GM18873 (cell line): Measurements from ENCODE around the gene TOR3A.
A peak's percentile ranks its signal among the peaks of the same experiment; 100 is the strongest.
"Not testable (repeated sequence)": the region's sequence is repeated elsewhere in the genome, so short reads cannot be mapped to it uniquely, and the experiment has no call there.

Source experiments
- ATAC-seq: cut with Tn5 transposase; IDR thresholded peaks from one replicate; pipeline ENCODE4 v1.9.1; 2021; ENCODE audit warnings: mild to moderate bottlenecking, moderate library complexity, moderate number of reproducible peaks; ENCODE audit not compliant: unreplicated experiment, low FRiP score

The TOR3A gene, protein sequence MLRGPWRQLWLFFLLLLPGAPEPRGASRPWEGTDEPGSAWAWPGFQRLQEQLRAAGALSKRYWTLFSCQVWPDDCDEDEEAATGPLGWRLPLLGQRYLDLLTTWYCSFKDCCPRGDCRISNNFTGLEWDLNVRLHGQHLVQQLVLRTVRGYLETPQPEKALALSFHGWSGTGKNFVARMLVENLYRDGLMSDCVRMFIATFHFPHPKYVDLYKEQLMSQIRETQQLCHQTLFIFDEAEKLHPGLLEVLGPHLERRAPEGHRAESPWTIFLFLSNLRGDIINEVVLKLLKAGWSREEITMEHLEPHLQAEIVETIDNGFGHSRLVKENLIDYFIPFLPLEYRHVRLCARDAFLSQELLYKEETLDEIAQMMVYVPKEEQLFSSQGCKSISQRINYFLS

DNA sequence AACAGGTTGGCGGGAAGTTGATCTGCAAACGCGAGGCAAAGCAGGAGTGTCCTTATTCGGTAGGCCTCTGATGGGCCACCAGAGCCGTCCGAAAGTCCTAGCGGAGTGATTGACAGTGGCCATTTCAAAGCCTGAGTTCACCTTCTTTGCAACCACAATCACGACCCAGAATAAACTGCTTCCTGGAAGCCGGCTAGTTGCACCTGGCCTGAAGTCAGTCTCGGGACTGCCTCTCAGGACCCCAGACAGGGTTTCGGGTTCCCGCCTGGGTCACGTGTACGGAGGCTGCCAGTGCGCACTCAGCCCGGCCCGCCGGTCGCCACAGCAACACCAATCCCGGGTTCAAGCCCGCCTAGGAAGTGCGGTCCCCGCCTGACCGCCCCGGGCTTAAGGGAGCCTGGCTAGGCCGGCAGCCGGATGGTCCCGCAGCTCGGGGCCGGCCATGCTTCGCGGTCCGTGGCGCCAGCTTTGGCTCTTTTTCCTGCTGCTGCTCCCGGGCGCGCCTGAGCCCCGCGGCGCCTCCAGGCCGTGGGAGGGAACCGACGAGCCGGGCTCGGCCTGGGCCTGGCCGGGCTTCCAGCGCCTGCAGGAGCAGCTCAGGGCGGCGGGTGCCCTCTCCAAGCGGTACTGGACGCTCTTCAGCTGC, at the start of gene TOR3A:
TOR3A (plus strand) TSS at position 384 of the 646 bp plus-strand sequence; CDS start at position 443, 59 bp downstream.
- peak; percentile 84 for ATAC-seq

DNA sequence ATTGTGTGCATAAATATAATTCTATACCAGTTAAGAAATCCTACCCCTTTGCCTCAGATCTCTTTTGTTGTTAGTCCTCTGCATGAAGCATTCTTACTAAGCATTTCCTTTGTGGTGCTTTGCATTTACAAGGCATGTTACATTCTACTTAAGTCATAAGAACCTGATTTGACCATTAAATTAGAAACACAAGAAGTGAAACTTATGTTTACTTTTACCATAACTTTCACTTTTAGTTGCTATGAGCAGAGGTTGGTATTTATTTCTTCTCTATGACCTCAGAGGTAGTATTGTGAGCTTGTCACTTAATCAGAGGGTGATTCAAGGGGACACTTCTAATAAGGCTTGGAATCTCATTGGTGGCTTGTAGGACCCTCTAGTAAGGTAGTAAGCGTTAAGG, 47.1 kb upstream of the TOR3A start:
- peak; percentile 58 for ATAC-seq

DNA sequence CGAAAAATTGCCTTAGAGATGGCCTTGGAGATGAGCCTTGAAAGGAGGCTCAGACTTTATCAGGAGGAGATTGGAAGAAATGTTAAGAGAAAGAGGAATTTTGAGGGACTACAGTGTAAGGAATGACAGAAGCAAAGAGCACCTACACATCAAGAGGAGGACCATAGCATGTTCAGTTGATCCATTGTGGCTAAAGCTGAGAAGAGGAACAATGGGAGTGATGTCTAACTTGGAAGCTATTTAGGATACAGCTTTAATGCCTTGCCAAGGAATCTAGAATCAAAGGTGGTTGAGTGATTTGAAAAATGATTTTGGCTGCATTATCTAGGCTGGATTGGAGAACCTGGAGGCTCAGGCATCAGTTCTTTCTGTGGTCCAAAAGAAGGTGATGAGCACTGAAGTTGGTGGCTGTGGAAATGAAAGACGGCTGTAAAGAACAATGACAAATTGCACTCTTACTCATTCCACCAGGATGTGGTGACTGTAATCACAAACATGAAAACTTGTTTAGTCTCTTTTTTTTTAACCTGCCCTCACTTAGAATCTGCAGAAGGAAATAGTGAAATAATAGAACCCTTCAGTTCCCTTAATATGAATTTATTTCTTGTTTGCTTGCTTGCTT, 44.9 kb upstream of the TOR3A start:
- no peak for ATAC-seq

DNA sequence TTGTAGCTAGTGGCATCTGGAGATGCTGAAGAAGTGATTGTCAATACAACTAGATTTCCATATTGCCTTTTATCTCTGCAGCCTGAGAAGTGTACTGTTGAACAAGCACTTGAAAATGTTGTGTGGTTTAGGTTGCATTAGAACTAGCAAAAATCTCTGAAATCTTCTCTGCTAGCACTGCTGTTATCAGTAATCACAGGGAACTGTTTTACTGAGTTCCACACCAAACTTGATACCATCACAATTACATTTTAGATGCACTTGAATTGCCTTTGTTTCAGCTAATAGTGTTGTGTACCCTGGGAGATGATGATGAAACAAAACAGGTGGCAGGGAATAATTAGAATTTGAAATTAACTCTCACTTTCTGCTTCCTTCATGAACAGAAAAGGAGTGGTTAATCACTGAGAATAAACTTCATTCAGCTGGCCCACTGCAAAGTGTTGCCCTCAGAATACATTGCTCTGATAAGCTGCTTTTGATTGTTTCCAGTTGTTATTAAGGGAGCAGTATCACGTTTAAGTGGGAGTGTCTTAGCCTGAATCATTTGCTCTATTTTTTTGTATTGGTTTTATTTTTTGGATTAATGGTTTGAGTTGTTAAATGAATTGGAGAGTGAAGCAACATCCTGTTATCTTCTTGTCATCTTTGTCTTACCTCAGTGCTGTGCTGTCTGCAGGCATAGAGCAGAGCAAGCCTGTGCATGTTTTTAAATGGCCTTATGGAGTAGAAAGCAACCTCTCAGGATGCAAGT, 43.2 kb upstream of the TOR3A start:
- no peak for ATAC-seq

DNA sequence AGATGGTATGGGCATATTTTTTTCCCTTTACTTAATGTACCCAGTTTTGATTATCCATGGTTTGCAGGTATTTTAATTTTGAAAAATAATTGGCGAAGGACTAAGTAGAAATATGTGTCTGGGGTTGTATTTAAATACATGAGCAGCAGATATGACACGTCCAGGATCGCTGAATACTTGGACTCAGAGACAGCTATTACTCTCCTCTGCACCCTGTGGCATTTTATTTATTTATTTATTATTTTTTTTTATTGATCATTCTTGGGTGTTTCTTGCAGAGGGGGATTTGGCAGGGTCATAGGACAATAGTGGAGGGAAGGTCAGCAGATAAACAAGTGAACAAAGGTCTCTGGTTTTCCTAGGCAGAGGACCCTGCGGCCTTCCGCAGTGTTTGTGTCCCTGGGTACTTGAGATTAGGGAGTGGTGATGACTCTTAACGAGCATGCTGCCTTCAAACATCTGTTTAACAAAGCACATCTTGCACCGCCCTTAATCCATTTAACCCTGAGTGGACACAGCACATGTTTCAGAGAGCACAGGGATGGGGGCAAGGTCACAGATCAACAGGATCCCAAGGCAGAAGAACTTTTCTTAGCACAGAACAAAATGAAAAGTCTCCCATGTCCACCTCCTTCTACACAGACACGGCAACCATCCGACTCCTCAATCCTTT, 42.2 kb upstream of the TOR3A start:
- not testable (repeated sequence) for ATAC-seq

DNA sequence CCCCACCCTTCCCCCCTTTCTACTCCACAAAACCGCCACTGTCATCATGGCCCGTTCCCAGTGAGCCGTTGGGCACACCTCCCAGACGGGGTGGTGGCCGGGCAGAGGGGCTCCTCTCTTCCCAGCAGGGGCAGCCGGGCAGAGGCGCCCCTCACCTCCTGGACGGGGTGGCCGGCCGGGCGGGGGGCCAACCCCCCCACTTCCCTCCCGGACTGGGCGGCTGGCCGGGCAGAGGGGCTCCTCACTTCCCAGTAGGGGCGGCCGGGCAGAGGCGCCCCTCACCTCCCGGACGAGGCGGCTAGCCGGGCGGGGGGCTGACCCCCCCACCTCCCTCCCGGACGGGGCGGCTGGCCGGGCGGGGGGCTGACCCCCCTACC, 41.7 kb upstream of the TOR3A start:
- ATAC-seq: not testable (repeated sequence)

DNA sequence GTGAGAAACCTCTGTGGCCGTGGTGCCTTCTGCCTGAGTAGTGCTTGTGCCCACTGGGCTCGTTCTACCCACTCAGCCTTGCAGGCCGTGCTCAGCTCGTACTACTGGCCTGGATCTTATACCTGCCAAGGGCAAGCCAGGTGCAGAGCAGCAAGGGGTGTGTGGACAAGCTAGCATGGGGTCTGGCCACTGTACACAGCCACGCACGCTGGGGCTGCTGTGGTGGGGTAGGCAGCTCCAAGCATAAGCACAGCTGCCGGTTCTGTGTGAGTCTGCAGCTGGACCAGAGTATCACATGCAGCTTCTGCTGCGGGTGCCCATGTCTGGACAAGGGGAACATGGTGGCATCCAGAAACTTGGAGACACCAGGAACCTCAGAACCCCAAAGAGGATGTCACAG, 39.8 kb upstream of the TOR3A start:
- ATAC-seq: no peak

DNA sequence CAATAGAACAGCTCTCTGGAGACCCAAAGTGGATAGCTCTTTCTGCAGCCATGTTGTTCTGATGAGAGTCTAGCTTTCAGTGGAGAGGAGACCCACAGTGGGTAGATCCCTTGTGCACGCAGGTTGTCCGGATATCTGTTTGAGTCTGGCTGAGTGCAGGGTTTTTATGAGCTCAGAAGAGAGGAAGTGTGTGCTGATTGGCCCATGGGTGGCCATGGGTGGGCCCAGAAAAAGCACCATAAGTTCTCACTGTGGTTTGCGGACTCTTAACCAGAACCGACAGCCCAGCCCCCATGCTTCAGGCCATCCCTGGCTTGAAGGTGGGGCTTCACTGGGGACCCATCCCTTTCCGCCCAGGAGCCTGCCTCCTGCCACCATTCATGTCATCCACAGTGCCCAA, 39.2 kb upstream of the TOR3A start:
- no peak for ATAC-seq

DNA sequence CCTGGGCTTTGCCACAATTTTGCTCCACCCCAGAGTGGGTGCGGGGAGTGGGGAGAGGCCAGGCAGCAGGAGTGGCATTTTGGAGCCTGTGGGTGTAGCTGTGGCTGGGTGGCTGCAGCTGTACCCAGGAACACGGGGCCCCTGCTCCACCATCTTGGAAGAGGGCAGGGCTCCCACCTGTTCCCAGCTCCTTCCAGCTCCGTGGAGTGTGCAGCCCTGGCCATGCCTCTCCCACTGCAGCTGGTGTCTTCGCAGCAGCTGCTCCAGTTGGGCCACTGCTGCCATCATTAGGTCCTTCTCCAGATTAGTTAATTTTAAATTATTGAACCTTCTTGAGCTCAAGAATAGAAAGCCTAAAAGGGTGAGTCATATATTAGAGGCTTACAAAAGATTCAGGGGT, 38.6 kb upstream of the TOR3A start:
- ATAC-seq: no peak

DNA sequence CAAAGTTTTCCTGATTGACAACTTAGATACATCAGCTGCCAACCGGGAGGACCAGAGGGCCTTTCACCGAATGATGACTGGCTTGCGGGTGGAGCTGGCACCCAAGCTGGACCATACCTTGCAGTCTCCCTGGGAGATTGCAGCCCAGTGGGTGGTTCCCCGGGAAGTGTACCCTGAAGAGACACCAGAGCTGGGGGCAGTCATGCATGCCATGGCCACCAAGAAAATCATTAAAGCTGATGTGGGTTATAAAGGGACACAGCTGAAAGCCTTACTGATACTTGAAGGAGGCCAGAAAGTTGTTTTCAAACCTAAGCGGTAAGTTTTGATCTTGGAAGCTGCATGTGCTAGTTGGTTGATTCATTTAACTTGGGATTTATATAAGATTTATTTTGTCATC, 38.0 kb upstream of the TOR3A start:
- no peak for ATAC-seq

DNA sequence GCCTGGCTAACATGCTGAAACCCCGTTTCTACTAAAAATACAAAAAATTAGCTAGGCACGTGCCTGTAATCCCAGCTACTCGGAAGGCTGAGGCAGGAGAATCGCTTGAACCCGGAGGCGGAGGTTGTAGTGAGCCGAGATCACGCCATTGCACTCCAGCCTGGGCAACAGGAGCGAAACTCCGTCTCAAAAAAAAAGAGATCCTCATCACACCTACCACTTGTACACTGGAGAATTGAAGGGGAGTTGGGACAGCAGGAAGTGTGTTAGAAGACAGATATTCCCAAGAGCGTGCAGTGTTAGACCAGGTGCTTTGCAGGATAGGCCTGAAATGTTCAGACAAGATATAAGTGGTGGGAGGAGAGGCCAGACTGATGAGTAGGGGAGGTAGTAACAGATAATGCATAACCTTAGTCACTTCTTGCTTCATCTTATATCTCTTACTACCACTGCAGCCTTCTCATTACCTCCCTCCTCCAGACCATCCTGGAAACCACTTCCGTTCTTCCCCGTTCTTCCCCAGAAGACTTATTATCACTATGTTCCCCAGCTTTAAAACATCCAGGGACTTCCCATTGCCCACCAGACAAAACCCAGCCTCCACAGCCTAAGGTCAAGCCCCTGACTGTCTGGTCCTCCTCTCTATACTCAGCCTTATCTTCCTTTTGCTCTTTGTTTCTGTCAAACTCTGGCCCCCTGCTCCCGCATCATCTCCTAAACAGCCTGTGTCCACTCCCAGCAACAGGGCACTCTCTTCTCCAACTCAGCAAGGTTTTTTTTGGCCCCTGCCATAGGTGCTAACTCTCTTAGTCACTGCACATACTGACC, 34.8 kb upstream of the TOR3A start:
- no peak for ATAC-seq

DNA sequence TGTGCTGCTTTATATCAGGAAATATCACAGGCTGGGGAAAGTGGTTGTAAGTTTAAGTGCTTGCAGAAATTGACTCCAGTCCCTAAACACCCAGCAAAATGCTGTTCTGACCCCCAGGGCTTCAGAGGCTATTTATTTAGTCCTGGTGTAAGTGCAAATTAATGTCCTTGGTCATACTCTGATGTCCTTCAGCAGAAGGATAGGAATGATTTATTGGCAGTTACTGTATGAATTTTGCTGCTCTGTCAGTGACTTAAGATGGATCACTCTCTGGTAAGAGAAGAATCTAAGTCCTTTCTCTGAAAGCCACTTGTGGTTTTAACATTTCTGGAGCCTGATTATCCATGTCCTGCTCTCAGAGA, 34.3 kb upstream of the TOR3A start:
- no peak for ATAC-seq

DNA sequence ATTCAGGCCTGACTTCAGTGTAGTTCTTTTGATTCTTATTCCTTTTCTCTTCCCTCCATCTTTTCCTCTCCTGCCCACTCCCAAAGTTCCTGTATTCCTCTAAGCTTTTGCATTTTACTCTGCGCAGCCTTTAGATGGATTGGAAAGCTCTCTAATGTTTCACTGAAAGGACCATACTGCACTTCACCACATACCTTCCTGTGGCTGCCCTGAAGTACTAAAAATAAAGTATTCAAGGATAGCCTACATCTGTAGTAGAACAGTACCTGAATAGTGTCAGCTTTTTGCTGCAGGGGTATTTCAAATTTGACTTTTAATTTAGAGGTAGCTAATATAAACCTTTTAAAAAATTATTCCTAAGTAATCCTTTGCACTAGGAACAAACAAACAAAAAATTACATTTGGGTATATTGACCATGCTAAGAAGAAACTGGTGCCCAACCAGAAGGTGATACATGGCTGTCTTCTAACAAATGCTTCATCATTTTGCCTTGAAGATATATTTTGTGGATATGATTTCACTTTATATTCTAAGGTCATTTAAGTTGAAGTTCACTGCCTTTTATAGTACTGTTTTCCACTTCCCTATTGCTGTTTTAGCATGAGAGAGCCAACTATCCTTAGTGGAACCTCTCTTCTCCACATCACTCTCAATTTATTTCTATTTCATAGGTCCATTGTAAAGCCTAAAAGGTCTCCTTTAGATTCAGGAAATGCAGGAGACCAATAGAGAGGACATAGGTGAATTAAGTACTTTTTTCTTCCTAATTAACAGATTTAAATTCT, 33.3 kb upstream of the TOR3A start:
- ATAC-seq: no peak

DNA sequence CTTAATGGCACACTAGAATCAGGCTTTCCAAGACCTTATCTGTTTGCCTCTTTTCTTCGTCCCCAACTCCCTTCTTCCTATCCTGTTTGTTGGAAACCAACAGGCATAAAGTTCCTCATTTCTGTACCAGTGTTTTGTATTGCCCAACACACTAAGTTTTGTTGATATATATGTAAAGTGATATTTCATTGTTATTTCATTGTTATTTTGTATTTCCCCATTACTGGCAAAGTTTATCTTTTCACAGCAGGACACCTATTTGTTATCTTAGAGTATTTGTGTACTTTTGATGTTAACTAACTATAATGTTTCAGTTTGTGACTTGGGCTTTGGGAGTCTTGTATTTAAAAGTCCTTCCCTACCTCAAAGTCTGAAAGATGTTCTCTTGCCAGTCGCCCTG, 29.1 kb upstream of the TOR3A start:
- ATAC-seq: no peak

DNA sequence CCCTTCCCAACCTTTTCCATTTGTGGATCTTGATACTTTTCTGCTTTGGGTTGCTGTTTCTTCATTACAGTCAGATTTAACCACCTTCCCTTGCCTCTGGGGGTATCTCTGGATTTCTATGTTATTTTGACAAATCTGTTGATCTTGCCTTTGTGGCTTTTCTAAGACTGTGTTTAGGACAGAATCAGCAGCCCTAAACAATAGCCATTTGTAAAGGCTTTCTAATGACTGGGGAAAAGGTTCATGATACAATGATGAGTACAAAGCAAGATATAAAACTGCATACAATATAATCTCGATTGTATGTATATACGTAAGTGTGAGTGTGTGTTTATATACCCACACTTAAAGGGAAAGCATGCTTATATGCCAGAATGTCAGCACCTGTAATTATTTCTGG, 28.4 kb upstream of the TOR3A start:
- ATAC-seq: no peak

DNA sequence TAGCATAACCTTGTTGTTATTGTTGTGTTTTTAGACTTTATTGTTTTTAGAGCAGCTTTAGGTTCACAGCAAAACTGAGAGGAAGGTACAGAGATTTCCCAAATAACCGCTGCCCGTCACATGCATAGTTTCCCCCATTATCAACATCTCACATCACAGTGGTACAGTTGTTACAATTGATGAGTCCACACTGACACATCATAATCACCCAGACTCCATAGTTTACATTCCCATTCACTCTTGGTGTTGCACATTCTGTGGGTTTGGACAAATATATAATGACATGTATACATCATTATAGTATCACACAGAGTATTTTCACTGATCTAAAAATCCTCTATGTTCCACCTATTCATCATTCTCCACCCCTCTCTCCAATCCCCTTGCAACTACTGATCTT, 25.9 kb upstream of the TOR3A start:
- no peak for ATAC-seq

DNA sequence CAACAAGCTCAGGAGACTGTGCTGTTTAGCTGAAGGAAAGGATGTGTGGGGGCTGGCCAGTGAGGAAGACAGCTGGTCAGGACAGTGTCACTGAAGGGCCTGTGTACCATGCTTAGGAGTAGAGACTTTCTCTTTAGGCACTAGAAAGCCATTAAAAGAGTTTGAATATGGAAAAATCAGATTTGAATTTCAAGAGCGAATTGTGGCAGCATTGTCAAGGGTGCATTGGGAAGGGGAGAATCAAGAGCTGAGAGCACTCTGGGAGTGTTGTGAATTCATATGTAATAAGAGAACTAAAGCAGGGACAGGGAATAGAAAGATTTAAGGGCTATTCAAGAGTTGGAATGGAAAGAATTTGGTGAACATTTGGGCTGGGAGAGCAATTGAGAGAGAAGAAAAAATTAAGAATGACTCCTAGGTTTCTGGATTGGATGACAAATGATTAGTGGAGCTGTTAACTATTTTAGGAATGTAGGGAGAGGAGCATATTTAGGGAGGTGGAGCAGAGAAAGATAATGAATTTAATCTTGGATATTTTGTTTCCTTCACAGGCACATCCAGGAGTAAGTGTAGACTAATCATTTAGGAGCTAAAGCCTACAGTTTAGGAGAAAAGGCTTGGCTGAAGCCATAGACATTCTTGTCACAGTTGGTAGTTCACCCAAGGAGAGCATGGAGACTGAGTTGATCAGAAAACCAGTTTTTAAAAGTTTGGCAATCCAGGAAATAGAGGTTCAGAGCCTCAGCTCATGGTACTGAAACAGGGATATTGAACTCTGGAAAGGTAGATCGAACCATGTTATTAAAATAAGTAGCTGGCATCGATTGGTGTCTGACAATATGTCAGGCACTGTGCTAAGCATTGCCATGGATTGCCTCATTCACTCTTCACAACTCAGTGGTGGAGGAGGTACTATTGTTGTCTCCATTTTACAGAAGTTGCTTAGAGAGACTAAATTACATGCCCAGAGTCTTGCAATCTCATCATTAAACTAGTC, 23.1 kb upstream of the TOR3A start:
- ATAC-seq: no peak
